Measurements from ENCODE around the gene H3-3A. TPM values are rescaled to one million over a fixed set of nuclear protein-coding genes. Genes with fewer than 3 reads are reported as not detected.

H3-3A gene
- total RNA-seq, 2 donors from 2014 or later, result 244 to 279 TPM

GRCh38 chr1:226112626-226113025 is 50.1 kb downstream of the H3-3A start:
- Histone ChIP-seq H3K27ac (no peak overlapping the region), H3K4me1 (peaks cover 0 to 28% of the 10 kb centered on the region in 2 donors), H3K9me3 (no peaks in the 10 kb centered on the region), H3K27me3 (no peaks in the 10 kb centered on the region), H3K36me3 (no peaks in the 10 kb centered on the region), H3K4me3 (no peak overlapping the region)
- TF ChIP-seq, protein P1, sequence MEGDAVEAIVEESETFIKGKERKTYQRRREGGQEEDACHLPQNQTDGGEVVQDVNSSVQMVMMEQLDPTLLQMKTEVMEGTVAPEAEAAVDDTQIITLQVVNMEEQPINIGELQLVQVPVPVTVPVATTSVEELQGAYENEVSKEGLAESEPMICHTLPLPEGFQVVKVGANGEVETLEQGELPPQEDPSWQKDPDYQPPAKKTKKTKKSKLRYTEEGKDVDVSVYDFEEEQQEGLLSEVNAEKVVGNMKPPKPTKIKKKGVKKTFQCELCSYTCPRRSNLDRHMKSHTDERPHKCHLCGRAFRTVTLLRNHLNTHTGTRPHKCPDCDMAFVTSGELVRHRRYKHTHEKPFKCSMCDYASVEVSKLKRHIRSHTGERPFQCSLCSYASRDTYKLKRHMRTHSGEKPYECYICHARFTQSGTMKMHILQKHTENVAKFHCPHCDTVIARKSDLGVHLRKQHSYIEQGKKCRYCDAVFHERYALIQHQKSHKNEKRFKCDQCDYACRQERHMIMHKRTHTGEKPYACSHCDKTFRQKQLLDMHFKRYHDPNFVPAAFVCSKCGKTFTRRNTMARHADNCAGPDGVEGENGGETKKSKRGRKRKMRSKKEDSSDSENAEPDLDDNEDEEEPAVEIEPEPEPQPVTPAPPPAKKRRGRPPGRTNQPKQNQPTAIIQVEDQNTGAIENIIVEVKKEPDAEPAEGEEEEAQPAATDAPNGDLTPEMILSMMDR (IDR thresholded peaks at IDR 0.05), result no peak
- DNase-seq (ENCODE audit: low spot score), result no peak

DNA sequence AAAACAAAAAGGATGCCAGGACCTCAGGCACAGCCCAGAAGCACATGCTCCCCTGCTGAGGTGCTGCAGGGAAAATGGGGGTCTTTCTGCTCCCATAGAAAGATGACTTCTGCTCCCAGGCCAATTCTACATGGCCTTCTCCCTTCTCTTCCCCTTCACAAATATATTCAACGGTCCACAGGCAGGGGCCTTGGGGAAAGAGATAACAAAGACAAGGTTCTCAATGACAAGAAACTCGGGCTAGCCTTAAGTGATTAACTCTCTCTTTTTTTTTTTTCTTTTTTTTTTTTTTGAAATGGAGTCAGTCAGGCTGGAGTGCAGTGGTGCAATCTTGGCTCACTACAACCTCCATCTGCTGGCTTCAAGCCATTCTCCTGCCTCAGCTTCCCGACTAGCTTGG is 54.2 kb downstream of the H3-3A start:
- no peak for DNase-seq (ENCODE audit: low spot score)
- H3K4me1 ChIP-seq, result peaks cover 0 to 12% of the 10 kb centered on the region in 2 donors
- no peak overlapping the region for H3K4me3 ChIP-seq
- no peak overlapping the region for H3K27ac ChIP-seq
- H3K27me3 ChIP-seq, result no peaks in the 10 kb centered on the region
- H3K9me3 ChIP-seq, result no peaks in the 10 kb centered on the region
- H3K36me3 ChIP-seq, result no peaks in the 10 kb centered on the region
- TF ChIP-seq, protein P1 (IDR thresholded peaks at IDR 0.05), result no peak

DNA sequence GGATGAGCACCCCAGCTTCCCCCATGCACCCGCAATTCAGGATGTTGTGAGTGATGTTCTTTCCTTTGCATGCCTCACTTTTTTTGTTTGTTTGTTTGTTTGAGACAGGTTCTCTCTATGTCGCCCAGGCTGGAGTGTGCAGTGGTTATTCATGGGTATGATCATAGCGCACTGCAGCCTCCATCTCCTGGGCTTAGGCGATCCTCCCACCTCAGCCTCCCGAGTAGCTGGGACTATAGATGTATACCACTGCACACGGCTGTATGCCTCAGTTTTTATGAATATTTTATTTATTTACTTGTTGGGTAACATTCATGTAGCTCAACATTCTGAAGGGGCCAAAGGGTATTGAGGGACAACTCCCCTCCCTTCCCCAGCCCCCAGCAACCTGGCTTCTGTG is 54.8 kb downstream of the H3-3A start:
- DNase-seq (ENCODE audit: low spot score), result no peak
- Histone ChIP-seq H3K36me3 (no peaks in the 10 kb centered on the region), H3K27me3 (no peaks in the 10 kb centered on the region), H3K27ac (no peak overlapping the region), H3K9me3 (no peaks in the 10 kb centered on the region), H3K4me3 (no peak overlapping the region), H3K4me1 (peaks cover 0 to 8% of the 10 kb centered on the region in 2 donors)
- TF ChIP-seq, protein P1 (IDR thresholded peaks at IDR 0.05), result no peak

DNA sequence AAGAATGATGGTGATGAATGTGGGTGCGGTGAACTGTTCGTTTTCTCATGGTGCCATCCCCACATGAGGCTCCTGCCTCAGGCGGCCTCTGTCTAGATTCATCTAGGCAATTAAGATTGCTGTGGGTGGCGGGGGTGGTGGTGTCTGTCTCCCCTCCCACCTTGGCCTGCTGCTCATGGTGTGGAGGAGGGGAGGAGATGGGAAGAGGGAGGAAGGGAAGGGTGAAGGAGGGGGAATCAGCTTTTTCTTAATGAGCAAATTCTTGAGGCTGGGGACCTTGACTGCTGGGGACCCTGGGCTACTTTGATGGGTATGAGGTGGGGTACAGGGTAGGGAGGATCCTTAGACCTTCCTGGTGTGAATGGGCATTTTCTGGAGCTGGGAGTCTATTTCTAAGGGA is 55.8 kb downstream of the H3-3A start:
- no peaks in the 10 kb centered on the region for H3K36me3 ChIP-seq
- no peak overlapping the region for H3K27ac ChIP-seq
- TF ChIP-seq, protein P1 (IDR thresholded peaks at IDR 0.05), result no peak
- no peak overlapping the region for H3K4me3 ChIP-seq
- peaks cover 0 to 15% of the 10 kb centered on the region in 2 donors for H3K4me1 ChIP-seq
- H3K9me3 ChIP-seq, result no peaks in the 10 kb centered on the region
- no peaks in the 10 kb centered on the region for H3K27me3 ChIP-seq
- DNase-seq (ENCODE audit: low spot score), result no peak

DNA sequence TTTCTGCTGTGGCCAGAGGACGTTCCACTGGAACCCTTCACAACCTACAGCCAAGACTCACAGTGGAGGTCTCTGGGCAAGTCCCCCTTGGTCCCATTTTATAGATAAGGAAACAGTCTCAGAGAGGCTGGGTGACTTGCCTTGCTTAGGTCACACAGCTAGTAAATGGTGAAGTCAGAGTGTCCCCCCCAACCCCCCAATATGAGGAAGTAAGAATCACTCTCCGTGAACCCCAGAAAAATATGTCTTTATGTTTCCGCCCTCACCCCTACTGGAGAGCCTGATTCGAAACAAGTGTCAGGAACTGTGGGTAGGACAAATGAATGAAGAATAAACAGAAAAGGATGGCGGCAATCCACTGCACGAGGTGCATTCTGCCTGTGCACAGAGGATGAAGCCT is 56.7 kb downstream of the H3-3A start:
- Histone ChIP-seq H3K4me1 (peaks cover 0 to 15% of the 10 kb centered on the region in 2 donors), H3K36me3 (no peaks in the 10 kb centered on the region), H3K27me3 (no peaks in the 10 kb centered on the region), H3K4me3 (no peak overlapping the region), H3K9me3 (no peaks in the 10 kb centered on the region), H3K27ac (no peak overlapping the region)
- no peak for DNase-seq (ENCODE audit: low spot score)
- TF ChIP-seq, protein P1 (IDR thresholded peaks at IDR 0.05), result no peak

- Histone ChIP-seq H3K27me3 (no peaks in the 10 kb centered on the region), H3K4me3 (no peak overlapping the region), H3K4me1 (peaks cover 0 to 15% of the 10 kb centered on the region in 2 donors), H3K36me3 (no peaks in the 10 kb centered on the region), H3K9me3 (no peaks in the 10 kb centered on the region), H3K27ac (no peak overlapping the region)
- no peak for DNase-seq (ENCODE audit: low spot score)
- TF ChIP-seq, protein P1 (IDR thresholded peaks at IDR 0.05), result no peak
These were observed 57.9 kb downstream of the H3-3A start for GRCh38 chr1:226120398-226120797.

Data from right atrium auricular region (tissue), 2 donors.